Coronary artery (tissue), 2 donors: ENCODE data around the gene DEFB129.
"Not testable (repeated sequence)": the region's sequence is repeated elsewhere in the genome, so short reads cannot be mapped to it uniquely, and the experiment has no call there.

Experiments
- DNase-seq: peaks from one replicate; pipeline ENCODE4 v3.0.0-alpha.2; 2017; ENCODE audit warnings: low spot score
- H3K27ac ChIP-seq, 2 donors: fragments of 200-600 bp; sonication (generic); one replicate each; pipeline ENCODE4 v1.5.1; 2016 to 2019
- H3K4me3 ChIP-seq: fragments of 200-600 bp; sonication (generic); 2 replicates; pipeline ENCODE4 v1.5.1; 2016; ENCODE audit warnings: mild to moderate bottlenecking, moderate library complexity
- TF ChIP-seq, protein P1 (sequence below): fragments of 200-600 bp; sonication (generic); IDR thresholded peaks from one replicate; pipeline ENCODE4 v1.5.1; 2019; ENCODE audit warnings: antibody characterized with exemption

Gene DEFB129

GRCh38 chr20:221258-221830 lies 5.7 kb upstream of the DEFB129 start:
- TF ChIP-seq, protein P1, sequence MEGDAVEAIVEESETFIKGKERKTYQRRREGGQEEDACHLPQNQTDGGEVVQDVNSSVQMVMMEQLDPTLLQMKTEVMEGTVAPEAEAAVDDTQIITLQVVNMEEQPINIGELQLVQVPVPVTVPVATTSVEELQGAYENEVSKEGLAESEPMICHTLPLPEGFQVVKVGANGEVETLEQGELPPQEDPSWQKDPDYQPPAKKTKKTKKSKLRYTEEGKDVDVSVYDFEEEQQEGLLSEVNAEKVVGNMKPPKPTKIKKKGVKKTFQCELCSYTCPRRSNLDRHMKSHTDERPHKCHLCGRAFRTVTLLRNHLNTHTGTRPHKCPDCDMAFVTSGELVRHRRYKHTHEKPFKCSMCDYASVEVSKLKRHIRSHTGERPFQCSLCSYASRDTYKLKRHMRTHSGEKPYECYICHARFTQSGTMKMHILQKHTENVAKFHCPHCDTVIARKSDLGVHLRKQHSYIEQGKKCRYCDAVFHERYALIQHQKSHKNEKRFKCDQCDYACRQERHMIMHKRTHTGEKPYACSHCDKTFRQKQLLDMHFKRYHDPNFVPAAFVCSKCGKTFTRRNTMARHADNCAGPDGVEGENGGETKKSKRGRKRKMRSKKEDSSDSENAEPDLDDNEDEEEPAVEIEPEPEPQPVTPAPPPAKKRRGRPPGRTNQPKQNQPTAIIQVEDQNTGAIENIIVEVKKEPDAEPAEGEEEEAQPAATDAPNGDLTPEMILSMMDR = no peak
- DNase-seq = no peak
- Histone ChIP-seq H3K27ac (no peak overlapping the region), H3K4me3 (no peak overlapping the region)

- not testable (repeated sequence) for H3K4me3 ChIP-seq, H3K27ac ChIP-seq, DNase-seq
These were observed 1.2 kb upstream of the DEFB129 start for GRCh38 chr20:225879-226278.

GRCh38 chr20:227439-228105 lies 514 bp downstream of the DEFB129 start:
- DNase-seq = no peak
- TF ChIP-seq, protein P1 = no peak
- H3K27ac ChIP-seq = no peak overlapping the region
- no peak overlapping the region for H3K4me3 ChIP-seq

DNA sequence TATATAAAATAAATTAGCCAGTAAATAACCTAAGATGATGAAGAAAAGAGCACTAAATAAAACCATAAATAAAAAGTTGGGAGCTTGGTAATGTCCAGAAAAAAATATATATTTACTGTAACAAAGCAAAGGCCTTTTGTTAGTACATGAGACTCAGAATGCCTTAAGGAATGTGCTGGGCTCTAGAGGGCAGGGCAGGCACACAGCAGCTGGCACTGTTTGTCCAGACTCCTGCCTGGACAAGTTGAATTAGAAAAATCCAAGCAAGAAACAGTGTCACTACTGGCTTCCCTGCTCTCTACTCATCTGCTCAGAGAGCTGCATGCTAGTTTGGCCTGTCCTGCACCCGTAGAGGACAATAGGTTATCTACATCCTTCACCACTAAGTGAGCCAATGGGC lies 8.8 kb downstream of the DEFB129 start:
- H3K4me3 ChIP-seq = no peak overlapping the region
- H3K27ac ChIP-seq = no peak overlapping the region
- no peak for DNase-seq
- TF ChIP-seq, protein P1 = no peak

DNA sequence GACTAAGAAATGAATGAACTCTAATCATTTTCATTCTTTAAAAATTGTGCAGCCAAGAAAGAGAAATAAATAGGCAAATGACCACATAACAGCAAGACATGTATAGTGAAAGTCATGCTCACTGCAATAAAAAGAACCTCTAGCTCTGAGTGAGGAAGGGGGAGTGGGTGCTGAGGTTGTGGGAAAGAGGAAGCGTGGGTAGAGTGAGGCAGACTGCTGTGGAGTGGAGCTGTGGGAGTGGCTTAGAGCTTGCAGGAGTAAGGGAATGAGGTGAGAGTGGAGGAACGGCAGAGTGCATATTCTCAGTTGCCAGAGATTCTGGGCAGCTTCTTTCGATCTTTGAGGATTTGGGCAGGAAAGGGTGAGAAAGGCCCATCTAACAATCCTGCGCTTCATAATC lies 10.4 kb downstream of the DEFB129 start:
- Histone ChIP-seq H3K27ac (no peak overlapping the region), H3K4me3 (no peak overlapping the region)
- no peak for DNase-seq
- TF ChIP-seq, protein P1 = no peak

- Histone ChIP-seq H3K27ac (no peak overlapping the region), H3K4me3 (no peak overlapping the region)
- TF ChIP-seq, protein P1 = no peak
- no peak for DNase-seq
These were observed 10.9 kb downstream of the DEFB129 start for GRCh38 chr20:237929-238328.

DNA sequence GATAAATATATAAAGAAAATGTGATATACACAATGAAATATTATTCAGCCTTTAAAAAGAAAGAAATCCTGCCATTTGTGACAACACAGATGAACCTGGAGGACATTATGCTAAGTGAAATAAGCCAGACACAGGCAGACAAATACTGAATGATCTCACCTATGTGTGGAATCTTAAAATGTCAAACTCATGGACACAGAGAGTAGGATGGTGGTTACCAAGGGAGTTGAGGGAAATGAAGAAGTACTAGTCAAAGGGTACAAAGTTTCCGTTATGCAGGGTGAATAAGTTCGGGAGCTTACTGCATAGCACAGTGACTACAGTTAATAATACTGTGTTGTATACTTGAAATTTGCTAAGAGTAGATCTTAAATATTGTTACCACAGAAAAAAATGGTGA lies 15.8 kb downstream of the DEFB129 start:
- Histone ChIP-seq H3K27ac (no peak overlapping the region), H3K4me3 (no peak overlapping the region)
- TF ChIP-seq, protein P1 = no peak
- DNase-seq = no peak
